ENCODE data around the gene LRRFIP2. TPM values are rescaled to one million over a fixed set of nuclear protein-coding genes. Genes with fewer than 3 reads are reported as not detected.

LRRFIP2 gene
- total and polyA plus RNA-seq, 12 donors, result 34.2 to 161 (median 46.2) TPM

DNA sequence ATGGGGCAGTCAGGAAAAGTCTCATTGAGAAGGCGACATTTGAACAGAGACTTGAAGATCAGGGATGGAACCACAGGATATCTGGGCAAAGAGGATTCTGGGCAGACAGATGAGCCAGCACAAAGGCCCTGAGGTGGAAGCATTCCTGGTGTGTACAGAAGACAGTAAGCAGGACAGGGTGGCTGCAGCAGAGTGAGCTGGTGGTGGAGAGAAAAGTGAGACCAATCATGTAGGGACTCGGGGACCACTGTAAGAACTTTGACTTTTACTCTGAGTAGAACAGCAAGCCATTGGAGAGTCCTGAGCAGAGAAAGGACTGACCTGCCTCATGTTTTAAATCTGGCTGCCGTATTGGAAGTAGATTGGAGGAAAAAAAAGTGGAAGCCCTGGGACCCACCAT, 29.9 kb upstream of the LRRFIP2 start:
- 82 to 90% (median 87%) methylated on average over 3 of the region's 3 CpGs for WGBS, 4 donors
- Histone ChIP-seq H3K4me1 (replicated peaks in 1 of 2) (no peaks in the 10 kb centered on the region), H3K27ac (no peak overlapping the region), H3K4me3 (no peak overlapping the region), H3K9me3 (replicated peaks in 1 of 3) (no peaks in the 10 kb centered on the region), H3K36me3 (replicated peaks in 1 of 2) (no peaks in the 10 kb centered on the region), H3K27me3 (no peaks in the 10 kb centered on the region)
- DNase-seq, result no peak
- TF ChIP-seq CTCF (IDR thresholded peaks at IDR 0.05) (no peak), POLR2A (IDR thresholded peaks at IDR 0.05) (no peak)
- intact Hi-C loops (cut with DNase I), result no loop called here

DNA sequence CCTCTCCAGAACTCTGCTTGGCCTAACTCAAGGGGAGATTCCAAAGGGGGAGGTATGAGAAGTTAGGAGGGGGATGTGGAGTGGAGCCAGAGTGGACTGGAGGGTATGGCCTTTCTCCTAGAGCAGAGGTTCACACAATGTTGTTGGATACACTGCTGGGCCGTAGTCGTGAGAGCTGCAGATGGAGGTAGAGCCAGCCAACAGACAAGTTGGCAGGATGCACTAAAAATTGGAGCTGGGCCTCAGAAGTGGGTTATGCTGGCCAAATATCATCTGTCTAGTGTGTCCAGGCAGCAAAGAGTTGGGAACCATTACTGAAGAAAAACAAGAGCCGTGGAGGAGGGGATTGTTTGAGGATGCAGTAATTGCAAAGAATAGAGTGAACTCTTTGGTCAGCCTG, 27.7 kb upstream of the LRRFIP2 start:
- H3K27ac ChIP-seq, result no peak overlapping the region
- no peak for TF ChIP-seq CTCF (IDR thresholded peaks at IDR 0.05)
- no peak for TF ChIP-seq POLR2A (IDR thresholded peaks at IDR 0.05)
- no peaks in the 10 kb centered on the region for H3K27me3 ChIP-seq
- intact Hi-C loops (cut with DNase I), result no loop called here
- no peaks in the 10 kb centered on the region for H3K9me3 ChIP-seq (replicated peaks in 1 of 3)
- DNase-seq, result no peak
- 80 to 97% (median 87%) methylated on average over 3 of the region's 3 CpGs for WGBS, 4 donors
- H3K36me3 ChIP-seq (replicated peaks in 1 of 2), result no peaks in the 10 kb centered on the region
- no peak overlapping the region for H3K4me3 ChIP-seq
- no peaks in the 10 kb centered on the region for H3K4me1 ChIP-seq (replicated peaks in 1 of 2)

DNA sequence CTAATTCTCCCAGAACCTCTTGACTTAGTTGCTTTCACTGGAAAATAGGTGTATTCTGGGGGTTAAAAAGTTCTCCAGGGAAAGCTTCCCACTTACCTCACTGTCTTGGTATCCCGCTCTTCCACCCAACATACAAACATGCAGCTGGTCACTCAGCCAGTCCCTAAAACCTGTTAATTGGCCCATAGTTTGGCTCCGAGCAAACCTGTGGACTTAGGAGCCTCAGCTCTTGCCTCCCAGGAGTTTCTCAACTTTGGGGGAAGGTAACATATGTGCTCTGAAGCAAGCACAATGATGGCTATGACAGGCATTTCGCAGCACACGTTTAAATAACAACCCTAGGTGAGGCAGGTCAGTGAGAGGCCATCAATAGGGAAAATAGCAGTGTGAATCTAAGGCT, 25.8 kb upstream of the LRRFIP2 start:
- no peak for TF ChIP-seq POLR2A (IDR thresholded peaks at IDR 0.05)
- no peak for TF ChIP-seq CTCF (IDR thresholded peaks at IDR 0.05)
- H3K27ac ChIP-seq, result no peak overlapping the region
- no peaks in the 10 kb centered on the region for H3K4me1 ChIP-seq (replicated peaks in 1 of 2)
- intact Hi-C loops (cut with DNase I), result no loop called here
- DNase-seq, result no peak
- H3K36me3 ChIP-seq (replicated peaks in 1 of 2), result no peaks in the 10 kb centered on the region
- no peak overlapping the region for H3K4me3 ChIP-seq
- H3K27me3 ChIP-seq, result no peaks in the 10 kb centered on the region
- H3K9me3 ChIP-seq (replicated peaks in 1 of 3), result no peaks in the 10 kb centered on the region
- 87 to 95% (median 91%) methylated on average over 4 of the region's 4 CpGs for WGBS, 4 donors

GRCh38 chr3:37198996-37199395, 24.6 kb upstream of the LRRFIP2 start:
- H3K4me1 ChIP-seq (replicated peaks in 1 of 2), result no peaks in the 10 kb centered on the region
- no peak for TF ChIP-seq POLR2A (IDR thresholded peaks at IDR 0.05)
- H3K27me3 ChIP-seq, result no peaks in the 10 kb centered on the region
- H3K9me3 ChIP-seq (replicated peaks in 1 of 3), result no peaks in the 10 kb centered on the region
- DNase-seq, result no peak
- no peak overlapping the region for H3K27ac ChIP-seq
- WGBS, 4 donors, result 77 to 88% (median 82%) methylated on average over 2 of the region's 2 CpGs
- intact Hi-C loops (cut with DNase I), result no loop called here
- no peaks in the 10 kb centered on the region for H3K36me3 ChIP-seq (replicated peaks in 1 of 2)
- no peak overlapping the region for H3K4me3 ChIP-seq

DNA sequence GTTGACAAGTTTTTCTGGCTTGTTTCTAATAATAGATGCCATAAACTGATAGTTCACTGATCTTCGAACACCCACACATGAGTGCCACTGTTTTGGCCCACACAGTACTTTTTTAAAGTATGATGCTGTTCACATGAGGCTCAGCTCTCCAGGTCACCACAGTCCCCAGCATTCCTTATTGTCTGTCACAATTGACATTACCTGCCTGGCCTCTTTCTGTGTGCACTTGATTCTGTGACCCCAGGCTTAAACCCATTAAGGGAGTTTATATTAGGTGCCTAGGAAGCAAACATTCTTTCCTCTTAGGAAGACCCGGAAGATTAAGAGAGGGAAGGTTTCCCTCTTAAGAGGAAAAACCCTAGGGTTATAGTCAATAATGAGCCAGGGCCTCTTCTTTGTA, 24.2 kb upstream of the LRRFIP2 start:
- Histone ChIP-seq H3K9me3 (replicated peaks in 1 of 3) (no peaks in the 10 kb centered on the region), H3K27ac (no peak overlapping the region), H3K27me3 (no peaks in the 10 kb centered on the region), H3K4me1 (replicated peaks in 1 of 2) (no peaks in the 10 kb centered on the region), H3K4me3 (no peak overlapping the region), H3K36me3 (replicated peaks in 1 of 2) (no peaks in the 10 kb centered on the region)
- TF ChIP-seq POLR2A (IDR thresholded peaks at IDR 0.05), result no peak
- no peak for TF ChIP-seq CTCF (IDR thresholded peaks at IDR 0.05)
- DNase-seq, result no peak
- WGBS, 4 donors, result 75 to 87% (median 82%) methylated on average over 2 of the region's 2 CpGs
- intact Hi-C loops (cut with DNase I), result no loop called here
